H7 (cell line): Measurements from ENCODE around the gene PKDCC. TPM values are rescaled to one million over a fixed set of nuclear protein-coding genes. Genes with fewer than 3 reads are reported as not detected.
"Not testable (repeated sequence)": the region's sequence is repeated elsewhere in the genome, so short reads cannot be mapped to it uniquely, and the experiment has no call there.

Experiments used
- DNase-seq: peaks from one replicate; pipeline ENCODE4 v3.0.0; 2012
- H3K27me3 ChIP-seq: 2 replicates; pipeline ENCODE4 v1.6.0; 2011; ENCODE audit warnings: mild to moderate bottlenecking, low read length; ENCODE audit not compliant: control insufficient read depth, insufficient read depth
- H3K36me3 ChIP-seq: replicated peaks from 2 replicates; pipeline ENCODE4 v1.5.1; 2011; ENCODE audit warnings: low read length; ENCODE audit not compliant: control insufficient read depth, insufficient read depth
- H3K4me3 ChIP-seq: 2 replicates; pipeline ENCODE4 v1.5.1; 2011; ENCODE audit warnings: low read depth, mild to moderate bottlenecking, control low read depth, low read length, moderate library complexity; ENCODE audit not compliant: insufficient read depth
- total RNA-seq: library from RNA; depleted of rRNA; stranded (reverse); fragments of >200 nt; shearing (Covaris generic); gene quantifications from 2 replicates; pipeline ENCODE4 v1.2.3, GENCODE V29; 2014

Gene PKDCC
- total RNA-seq, 1 experiment from 2014 or later = 176 TPM

DNA sequence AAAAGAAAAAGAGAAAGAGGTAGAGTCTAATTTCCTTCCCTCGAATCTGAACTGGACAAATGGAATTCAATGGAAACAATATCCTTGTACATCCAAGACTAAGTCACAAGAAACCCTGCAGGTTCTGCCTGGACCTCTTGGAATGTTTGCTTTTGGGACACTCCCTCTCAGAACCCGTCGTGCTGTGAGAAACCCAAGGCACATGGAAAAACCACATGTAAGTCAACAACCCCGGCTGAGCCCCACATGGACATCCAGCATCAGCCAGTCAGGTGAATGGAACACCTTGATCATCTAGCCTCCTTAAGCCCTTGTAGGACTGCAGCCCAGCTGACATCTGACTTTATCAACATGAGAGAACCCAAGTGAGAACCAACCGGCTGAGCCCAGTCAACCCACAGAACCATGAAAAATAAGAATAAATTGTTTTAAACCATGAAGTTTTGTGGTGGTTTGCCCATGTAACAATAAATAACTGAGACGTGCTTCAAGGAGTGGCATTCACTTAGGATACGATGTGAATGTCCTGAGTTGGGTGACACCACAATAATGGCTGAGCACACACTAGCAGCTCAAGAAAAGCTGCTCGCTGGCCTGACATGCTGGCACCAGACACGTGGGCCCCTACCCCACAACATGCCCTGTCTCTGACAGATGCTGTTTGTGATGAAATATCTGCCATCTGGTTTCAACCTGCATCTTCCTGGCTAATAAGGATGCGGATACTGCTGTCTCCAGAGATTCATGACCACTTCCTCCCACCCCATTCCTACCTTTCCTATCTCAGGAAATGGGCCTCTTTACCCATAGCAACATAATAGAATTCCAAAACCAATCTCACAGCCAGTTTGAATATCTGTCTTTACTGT is 28.8 kb downstream of the PKDCC start:
- H3K36me3 ChIP-seq = no peaks in the 10 kb centered on the region

DNA sequence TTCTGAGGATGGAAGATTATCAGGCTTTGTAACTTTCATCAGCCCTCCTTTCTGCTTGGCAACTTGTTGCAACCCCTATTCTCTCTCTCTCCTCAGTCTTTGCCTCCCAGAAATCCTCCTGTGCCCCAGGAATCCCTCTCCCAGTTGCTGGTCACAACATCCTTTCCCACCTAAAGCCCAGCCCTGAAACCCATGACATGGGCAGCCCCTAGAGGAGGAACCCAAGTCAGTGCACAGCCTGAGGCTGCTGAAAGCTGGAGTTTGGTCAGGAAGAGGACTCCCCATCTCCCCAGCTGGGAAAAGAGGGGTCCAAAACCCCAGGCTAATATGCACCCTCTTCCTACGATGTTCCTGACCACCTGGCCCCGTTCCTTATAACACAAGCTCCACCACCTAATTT is 29.5 kb downstream of the PKDCC start:
- H3K4me3 ChIP-seq = no peak overlapping the region
- no peaks in the 10 kb centered on the region for H3K36me3 ChIP-seq
- H3K27me3 ChIP-seq = no peaks in the 10 kb centered on the region; the same call in 1 of the 2 replicates
- DNase-seq = no peak

More for the DNA sequence above, 28.8 kb downstream of the PKDCC start:
- H3K27me3 ChIP-seq = no peaks in the 10 kb centered on the region; the same call in 1 of the 2 replicates
- H3K4me3 ChIP-seq = no peak overlapping the region
- DNase-seq = no peak

DNA sequence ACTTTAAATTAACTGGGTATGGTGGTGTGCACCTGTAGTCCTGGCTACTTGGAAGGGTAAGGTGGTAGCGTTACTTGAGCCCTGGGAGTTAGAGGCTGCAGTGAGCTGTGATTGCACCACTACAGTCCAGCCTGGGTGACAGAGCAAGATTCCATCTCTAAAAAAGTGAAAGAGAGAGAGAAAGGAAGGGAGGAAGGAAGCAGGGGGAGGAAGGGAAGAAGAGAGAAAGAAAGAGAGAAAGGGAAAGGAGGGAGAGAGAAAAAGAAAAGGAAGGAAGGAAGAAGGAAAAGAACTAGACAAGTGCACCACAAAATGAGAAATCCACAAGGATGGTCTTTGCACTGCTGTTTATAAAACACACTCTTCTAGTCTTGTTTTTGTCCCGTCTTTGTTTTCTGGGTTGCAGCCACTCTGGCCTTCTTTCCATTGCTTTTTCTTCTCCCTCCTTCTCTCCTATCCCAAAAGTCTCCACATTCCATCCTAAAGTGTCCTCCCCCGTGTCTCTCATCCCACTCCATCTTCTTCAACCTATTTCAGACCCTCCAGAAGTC is 32.0 kb downstream of the PKDCC start:
- H3K36me3 ChIP-seq = no peaks in the 10 kb centered on the region
- DNase-seq = no peak
- H3K4me3 ChIP-seq = no peak overlapping the region
- no peaks in the 10 kb centered on the region; the same call in 1 of the 2 replicates for H3K27me3 ChIP-seq

DNA sequence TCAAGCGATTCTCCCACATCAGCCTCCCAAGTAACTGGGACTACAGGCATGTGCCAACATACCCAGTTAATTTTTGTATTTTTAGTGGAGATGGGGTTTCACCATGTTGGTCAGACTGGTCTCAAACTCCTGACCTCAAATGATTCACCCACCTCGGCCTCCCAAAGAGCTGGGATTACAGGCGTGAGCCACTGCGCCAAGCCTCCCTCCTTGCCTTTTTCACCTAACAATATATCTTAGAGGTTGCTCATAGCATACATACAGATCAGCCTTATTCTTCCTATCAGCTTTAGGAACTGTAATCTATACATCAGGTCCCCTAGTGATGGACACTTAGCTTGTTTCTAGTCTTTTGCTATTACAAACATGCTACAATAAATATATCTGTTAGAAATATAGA is 33.3 kb downstream of the PKDCC start:
- DNase-seq, H3K36me3 ChIP-seq, H3K4me3 ChIP-seq, H3K27me3 ChIP-seq: not testable (repeated sequence)

DNA sequence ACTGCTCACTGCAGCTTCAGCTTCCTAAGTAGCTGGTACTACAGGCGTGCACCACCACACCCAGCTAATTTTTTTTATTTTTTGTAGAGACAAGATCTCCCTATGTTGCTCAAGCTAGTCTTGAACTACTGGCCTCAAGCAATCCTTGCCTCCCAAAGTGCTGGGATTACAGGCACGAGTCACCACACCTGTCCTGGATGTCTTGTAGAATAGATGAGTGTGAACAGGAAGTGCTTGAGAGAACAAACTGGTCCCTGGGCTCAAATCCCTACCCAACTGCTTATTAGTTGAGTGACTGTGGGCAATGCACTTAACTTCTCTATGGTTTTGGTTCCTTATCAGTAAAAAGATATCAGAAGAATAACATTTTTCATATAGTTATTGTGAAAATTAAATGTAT is 34.2 kb downstream of the PKDCC start:
- DNase-seq = no peak
- H3K4me3 ChIP-seq = no peak overlapping the region
- H3K27me3 ChIP-seq = no peaks in the 10 kb centered on the region; the same call in 1 of the 2 replicates
- no peaks in the 10 kb centered on the region for H3K36me3 ChIP-seq

DNA sequence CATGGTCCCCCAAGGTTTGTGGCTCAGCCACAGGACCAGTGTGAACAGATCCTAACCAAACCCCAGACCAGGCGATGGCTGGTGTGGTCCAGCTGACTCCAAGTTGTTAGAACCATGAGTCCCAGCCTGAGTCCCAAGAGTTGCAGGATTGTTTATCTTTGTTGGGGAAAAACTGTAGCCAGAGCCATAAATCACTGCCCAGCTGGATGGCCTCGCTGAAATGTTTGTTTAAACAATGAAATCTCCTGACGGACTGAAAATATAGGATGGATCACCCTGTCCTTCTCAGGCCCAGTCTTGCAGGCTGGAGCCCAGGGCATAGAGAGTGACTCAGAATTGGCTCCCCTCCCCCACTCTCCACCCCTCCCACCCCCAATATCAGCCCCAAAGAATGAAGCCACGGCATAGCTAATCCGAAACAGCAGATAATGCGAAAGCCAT is 36.4 kb downstream of the PKDCC start:
- Histone ChIP-seq H3K27me3 (no peaks in the 10 kb centered on the region; the same call in 1 of the 2 replicates), H3K4me3 (no peak overlapping the region), H3K36me3 (no peaks in the 10 kb centered on the region)
- DNase-seq = no peak

DNA sequence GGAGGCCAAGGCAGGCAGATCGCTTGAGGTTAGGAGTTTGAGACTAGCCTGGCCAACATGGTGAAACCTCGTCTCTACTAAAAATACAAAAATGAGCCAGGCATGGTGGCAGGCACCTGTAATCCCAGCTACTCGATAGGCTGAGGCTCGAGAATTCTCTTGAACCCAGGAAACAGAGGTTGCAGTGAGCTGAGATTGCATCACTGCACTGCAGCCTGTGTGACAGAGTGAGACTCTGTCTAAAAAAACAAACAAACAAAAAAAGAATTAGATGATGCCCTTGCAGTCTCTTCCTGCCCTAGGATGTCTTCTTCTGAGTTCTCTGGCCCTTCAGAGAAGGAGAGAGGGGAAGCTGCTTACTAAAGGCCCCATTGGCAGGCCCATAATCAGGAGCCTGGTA is 37.2 kb downstream of the PKDCC start:
- not testable (repeated sequence) for H3K36me3 ChIP-seq, H3K27me3 ChIP-seq, H3K4me3 ChIP-seq, DNase-seq

DNA sequence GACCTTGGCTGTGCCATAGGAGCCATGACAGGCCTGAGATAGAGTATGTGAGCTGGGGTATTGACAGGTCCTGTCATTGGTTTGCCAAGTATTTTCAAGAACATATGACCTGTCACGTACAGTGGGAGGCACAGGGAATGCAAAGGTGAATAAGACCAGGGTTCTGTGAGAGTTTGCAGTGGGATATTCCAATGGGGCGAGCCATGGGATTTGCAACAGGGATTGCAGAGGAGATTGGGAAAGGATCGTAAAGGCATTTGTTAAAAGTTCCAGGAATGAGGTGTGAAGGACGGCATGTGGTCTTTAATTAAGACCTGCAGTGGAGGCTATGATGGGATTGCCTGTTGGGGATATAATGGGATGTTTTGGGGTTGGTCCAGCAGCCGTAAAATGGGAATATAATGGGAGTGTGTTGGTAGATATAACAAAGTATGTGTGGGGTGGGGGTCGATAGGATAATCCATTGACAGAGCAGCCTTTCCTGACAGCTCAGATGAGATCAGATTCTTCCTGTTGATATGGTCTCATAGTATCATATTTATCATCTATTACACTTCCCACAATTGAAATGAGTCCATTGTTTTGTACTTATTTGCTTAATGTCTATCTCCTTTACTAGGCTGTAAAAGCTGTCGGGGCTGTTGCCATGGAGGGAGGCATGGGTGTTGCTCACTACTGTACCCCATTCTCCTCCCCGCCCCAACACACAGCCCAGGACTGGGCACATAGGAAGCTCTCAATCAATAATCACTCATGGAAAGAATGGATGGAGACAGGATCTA is 38.1 kb downstream of the PKDCC start:
- no peak for DNase-seq
- no peak overlapping the region for H3K4me3 ChIP-seq
- no peaks in the 10 kb centered on the region for H3K36me3 ChIP-seq
- H3K27me3 ChIP-seq = no peaks in the 10 kb centered on the region

DNA sequence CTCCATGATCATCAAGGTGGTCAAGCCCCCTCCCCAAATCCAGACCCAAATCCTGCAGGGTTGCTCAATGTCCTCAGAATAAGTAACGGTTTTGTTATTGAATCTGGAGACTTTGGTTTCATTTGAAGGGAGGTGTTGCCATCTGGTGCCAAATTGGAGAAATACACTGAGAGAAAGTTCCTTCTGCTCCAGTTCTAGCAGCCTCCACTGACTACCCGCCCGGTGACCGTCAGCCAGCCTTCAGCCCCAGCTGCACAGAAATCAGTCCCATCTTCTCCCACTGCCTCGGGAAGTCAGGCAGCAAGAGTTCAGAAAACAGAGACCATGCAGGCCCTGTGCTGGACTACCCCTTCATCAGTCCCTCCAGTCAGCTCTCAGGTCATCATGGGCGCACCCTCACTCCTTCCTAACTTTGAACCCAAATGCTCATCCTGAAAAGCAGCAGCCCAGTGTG is 38.7 kb downstream of the PKDCC start:
- no peak overlapping the region for H3K4me3 ChIP-seq
- no peaks in the 10 kb centered on the region for H3K27me3 ChIP-seq
- no peaks in the 10 kb centered on the region for H3K36me3 ChIP-seq
- DNase-seq = peak; percentile 82

DNA sequence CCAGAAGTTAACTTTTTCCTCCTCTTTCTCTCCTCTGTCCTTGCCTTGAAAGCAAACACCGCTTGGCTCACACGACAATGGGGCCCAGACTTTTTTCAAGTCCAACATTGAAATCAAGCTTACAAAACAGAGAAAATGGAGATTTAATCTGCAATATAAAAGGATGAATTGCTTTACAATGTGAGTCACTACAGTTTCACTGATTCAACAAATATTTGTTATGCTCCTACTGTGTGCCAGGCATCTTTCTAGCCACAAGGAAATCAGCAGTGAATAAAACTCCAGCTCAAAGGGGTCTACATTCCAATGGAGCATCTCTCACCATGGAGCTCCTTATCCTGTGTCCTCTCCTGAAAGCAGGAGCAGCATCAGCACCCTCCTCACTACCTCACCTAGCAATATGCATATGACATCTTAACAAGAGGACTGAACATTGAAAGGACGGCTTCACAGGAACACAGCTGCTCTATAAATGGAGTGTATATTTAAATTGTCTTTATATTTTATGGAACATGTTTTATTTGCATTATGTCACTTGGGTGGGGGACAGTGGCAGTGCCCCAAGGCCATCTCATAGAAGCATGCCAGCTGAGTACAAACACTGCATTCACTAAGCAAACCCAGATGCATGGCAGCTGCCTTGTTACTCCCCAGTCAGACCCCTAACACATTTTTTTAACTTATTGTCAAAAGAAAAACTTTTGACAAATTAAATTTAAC is 39.5 kb downstream of the PKDCC start:
- DNase-seq = no peak
- Histone ChIP-seq H3K4me3 (no peak overlapping the region), H3K27me3 (no peaks in the 10 kb centered on the region; the same call in 1 of the 2 replicates), H3K36me3 (no peaks in the 10 kb centered on the region)

DNA sequence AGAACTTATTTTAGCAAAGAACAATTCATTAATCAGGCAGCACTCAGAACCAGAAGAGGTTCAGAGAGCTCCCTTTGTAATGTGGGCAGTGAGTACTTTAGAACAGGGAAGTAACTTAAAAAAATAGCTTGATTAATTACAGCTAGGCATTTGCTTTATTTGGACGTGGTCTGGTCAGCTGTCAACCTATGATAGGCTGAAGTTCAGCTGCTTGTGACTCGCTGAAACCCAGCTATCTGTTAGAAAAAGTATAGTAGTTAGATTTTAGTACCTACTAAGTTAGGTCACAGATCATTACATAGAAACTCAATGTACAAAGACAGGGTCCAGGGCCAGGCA is 40.0 kb downstream of the PKDCC start:
- DNase-seq = no peak
- Histone ChIP-seq H3K36me3 (no peaks in the 10 kb centered on the region), H3K4me3 (no peak overlapping the region), H3K27me3 (no peaks in the 10 kb centered on the region; the same call in 1 of the 2 replicates)

DNA sequence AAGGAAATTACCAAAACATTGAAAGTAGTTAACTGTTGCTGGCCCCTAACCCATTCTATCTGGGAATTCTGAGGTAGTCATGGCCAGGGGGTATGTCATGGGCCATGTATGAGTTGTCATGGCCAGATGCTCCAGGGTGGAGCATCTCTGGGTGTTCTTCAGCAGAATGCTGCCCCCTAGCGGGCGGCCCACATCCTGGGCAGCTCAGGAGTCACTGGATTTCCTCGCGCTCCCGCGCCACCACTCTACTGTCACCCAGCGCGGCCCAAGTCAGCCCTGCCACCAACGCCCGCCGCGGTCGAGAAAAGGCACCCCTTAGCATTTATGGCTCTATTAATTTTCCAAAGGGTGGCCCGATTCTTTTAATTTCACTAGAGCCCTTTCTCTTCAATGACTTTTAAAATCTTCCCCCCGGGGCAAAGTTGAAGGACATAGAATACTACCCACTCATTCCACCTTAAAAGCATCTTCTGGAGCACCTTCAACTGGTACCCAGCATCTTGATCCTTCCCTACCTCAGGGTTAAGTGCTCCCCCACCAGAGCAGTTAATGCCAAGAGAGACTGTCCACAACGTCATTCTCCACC is 41.6 kb downstream of the PKDCC start:
- DNase-seq = peak; percentile 84
- H3K27me3 ChIP-seq = no peaks in the 10 kb centered on the region; the same call in 1 of the 2 replicates

DNA sequence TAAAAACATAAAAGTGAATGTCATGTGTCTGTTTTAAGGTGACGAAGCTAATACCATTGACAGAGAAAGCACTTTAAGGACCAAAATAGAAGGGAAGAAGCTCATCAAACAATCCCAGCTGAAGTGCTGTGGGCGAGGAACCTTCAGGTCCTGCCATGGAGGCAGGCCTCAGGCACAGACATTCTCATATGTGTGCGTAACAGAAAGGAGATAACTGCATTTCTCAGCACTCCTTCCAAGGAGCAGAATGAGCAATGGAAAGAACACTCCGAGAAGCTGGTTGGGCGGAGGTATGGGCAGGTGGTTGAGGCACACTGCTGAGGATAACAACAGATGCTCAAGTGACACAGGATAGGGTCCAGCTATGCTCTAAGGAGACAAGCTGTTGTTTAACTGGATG is 42.4 kb downstream of the PKDCC start:
- H3K36me3 ChIP-seq = no peaks in the 10 kb centered on the region
- no peak for DNase-seq
- no peaks in the 10 kb centered on the region; the same call in 1 of the 2 replicates for H3K27me3 ChIP-seq
- no peak overlapping the region for H3K4me3 ChIP-seq

More for the DNA sequence above, 41.6 kb downstream of the PKDCC start:
- H3K4me3 ChIP-seq = no peak overlapping the region
- H3K36me3 ChIP-seq = no peaks in the 10 kb centered on the region

DNA sequence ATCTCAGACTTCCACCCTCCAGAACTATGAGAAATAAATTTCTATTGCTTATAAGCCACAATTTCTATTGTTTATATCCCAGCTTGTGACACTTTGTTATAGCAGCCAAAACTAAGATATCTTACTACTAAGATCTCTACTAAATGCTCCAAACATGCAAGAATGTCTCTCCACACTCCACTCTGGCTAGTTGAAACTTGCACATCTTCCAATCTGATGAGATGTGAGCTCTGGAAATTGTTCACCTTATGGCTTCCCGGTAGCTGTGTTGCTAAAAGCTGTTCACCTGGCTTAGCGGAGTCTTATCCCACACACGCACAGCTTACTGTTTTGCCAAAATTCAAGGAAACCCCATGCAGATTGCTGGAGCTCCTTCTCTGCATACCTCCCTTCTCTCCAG is 43.9 kb downstream of the PKDCC start:
- Histone ChIP-seq H3K27me3 (no peaks in the 10 kb centered on the region; the same call in 1 of the 2 replicates), H3K36me3 (no peaks in the 10 kb centered on the region), H3K4me3 (no peak overlapping the region)
- no peak for DNase-seq
